DMS114 treated with DMSO at 0.1 percent for 48 hours (cell line): Measurements from ENCODE around the gene RGL2.
"Not testable (repeated sequence)": the region's sequence is repeated elsewhere in the genome, so short reads cannot be mapped to it uniquely, and the experiment has no call there.

Experiments
- DNase-seq: peaks from one replicate; lab custom pipeline; 2025; ENCODE audit not compliant: unreplicated experiment; lab: John Stamatoyannopoulos, UW

Gene RGL2, protein sequence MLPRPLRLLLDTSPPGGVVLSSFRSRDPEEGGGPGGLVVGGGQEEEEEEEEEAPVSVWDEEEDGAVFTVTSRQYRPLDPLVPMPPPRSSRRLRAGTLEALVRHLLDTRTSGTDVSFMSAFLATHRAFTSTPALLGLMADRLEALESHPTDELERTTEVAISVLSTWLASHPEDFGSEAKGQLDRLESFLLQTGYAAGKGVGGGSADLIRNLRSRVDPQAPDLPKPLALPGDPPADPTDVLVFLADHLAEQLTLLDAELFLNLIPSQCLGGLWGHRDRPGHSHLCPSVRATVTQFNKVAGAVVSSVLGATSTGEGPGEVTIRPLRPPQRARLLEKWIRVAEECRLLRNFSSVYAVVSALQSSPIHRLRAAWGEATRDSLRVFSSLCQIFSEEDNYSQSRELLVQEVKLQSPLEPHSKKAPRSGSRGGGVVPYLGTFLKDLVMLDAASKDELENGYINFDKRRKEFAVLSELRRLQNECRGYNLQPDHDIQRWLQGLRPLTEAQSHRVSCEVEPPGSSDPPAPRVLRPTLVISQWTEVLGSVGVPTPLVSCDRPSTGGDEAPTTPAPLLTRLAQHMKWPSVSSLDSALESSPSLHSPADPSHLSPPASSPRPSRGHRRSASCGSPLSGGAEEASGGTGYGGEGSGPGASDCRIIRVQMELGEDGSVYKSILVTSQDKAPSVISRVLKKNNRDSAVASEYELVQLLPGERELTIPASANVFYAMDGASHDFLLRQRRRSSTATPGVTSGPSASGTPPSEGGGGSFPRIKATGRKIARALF

DNA sequence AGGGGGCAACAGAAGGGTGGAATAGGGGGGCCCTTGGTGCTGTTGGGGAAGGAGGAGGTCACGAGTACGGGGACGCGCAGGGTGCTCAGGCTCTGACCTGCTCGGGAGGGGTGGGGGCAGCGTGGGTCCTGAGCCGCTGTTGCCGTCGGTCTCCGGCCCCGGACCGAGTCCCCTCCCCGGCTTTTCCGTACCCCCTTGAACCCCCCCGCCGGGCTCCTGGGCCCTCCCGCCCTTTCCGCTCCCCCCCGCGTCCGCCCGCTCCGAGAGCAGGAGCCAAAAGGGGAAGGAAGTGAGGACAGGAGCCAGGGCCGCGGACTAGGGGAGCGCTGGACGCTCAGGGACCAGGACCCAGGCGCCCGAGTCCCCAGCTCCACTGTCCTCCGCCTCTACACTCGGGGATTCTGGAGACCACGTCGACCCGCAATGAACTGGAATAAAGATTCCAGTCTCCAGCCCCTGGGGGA is at the start of gene RGL2:
TSS of gene RGL2 (minus strand) at position 170 of the 464 bp plus-strand sequence. CDS start 332 bp downstream, outside the sequence.
- no peak for DNase-seq

DNA sequence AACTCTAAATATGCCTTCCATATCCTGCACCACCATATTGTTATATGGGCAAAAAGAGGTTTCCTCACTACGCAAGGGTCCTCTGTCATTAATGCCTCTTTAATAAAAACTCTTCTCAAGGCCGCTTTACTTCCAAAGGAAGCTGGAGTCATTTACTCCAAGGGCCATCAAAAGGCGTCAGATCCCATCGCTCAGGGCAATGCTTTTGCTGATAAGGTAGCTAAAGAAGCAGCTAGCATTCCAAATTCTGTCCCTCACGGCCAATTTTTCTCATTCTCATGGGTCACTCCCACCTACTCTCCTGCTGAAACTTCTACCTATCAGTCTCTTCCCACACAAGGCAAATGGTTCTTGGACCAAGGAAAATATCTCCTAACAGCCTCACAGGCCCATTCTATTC is 49.1 kb upstream of the RGL2 start:
- no peak for DNase-seq

GRCh38 chr6:33346972-33347371 is 48.2 kb upstream of the RGL2 start:
- DNase-seq: not testable (repeated sequence)

DNA sequence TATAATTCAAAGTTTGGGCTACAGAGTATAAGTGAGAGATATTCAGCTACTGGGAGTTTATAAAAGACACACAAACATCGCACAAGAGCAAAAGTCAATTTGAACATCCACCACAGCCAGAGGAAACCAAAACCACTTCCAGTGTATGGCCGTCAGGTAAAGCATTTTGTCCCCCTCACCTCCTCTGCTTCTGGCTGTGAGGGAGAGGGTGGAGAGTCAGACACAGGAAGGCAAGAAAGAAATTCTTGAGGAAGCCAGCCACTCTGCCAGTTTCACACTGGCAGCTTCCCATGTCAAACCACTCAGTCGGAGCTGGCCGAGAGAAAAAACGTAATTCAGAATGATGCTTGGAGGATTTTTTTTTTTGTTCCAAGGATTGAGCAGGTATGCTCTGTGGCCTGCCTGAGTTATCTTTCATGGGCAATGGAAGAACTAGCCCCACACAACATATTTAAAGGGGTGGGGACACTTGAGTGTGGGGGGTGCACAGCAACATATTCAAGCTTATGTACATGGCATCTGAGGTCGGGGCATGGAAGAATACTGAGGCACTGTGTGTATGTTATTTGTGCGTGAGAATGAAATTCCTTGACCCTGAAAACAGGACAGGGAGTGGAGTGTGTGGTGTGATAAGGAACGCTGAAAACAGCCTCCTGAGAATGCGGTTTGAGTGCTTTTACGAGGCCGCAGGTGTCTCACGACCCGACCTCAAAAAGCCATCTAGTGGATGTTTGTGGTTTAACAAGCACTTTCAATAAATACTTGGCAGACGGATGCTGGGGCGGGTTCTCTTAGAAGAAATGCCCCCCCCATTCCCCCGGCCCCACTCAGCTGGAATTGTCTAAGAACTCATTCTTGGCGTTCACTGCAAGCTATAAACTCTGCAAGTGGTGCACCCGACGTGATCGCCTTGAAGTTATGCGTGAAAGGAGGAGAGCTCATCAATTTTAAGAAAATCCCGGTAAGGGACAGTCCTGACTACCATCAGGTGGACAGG is 46.3 kb upstream of the RGL2 start:
- DNase-seq: peak; percentile 61

- DNase-seq: no peak
Observed at GRCh38 chr6:33343953-33344611, 45.3 kb upstream of the RGL2 start.

GRCh38 chr6:33343606-33343952 is 44.8 kb upstream of the RGL2 start:
- not testable (repeated sequence) for DNase-seq

- DNase-seq: no peak
Observed at GRCh38 chr6:33339193-33339592, 40.5 kb upstream of the RGL2 start.

DNA sequence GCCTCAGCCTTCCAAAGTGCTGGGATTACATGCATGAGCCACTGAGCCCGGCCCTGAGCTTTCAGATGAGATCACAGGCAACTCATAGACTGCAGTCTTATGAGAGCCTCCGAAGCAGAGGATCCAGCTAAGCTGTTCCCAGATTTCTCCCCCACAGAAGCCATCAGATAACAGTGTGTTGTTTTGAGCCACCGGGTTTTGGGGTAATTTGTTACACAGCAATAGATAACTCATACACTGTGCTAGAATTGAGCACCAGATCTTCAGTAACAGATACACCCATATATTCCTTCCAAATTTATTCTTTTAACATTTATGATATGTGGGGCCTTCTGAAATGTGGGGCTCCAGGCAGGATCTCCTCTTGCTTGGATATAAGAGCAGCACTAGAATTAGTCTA is 37.8 kb upstream of the RGL2 start:
- DNase-seq: no peak

DNA sequence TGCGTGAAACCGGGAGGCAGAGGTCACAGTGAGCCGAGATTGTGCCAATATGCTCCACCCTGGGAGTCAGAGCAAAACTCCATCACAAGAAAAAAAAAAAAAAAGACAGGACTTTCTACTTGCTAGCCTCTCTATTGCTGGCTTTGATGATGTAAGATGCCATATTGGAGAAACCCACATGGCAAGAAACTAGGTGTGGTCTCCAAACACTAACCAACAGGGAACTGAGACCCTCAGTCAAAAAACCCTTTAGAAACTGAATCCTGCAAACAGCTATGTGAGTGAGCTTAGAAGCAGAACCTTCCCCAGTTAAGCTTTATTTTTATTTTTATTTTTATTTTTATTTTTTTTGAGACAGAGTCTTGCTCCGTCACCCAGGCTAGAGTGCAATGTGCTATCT is 37.2 kb upstream of the RGL2 start:
- DNase-seq: no peak

GRCh38 chr6:33333666-33334065 is 34.9 kb upstream of the RGL2 start:
- no peak for DNase-seq

DNA sequence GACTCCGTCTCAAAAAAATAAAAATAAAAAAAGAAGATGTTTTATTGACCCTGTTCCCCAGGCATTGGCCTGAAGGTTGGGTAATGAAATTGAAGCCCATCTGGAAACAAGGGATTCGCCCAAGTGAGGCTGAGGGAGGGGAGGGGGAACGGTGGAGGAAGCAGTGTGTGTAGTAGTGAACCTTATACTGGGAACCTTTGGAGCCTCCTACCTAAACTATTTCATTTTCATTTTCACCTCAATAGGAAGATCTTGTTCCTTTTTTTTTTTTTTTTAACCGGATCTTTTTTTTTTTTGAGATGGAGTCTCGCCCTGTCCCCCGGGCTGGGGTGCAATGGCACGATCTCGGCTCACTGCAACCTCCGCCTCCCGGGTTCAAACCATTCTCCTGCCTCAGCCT is 32.0 kb upstream of the RGL2 start:
- DNase-seq: no peak

DNA sequence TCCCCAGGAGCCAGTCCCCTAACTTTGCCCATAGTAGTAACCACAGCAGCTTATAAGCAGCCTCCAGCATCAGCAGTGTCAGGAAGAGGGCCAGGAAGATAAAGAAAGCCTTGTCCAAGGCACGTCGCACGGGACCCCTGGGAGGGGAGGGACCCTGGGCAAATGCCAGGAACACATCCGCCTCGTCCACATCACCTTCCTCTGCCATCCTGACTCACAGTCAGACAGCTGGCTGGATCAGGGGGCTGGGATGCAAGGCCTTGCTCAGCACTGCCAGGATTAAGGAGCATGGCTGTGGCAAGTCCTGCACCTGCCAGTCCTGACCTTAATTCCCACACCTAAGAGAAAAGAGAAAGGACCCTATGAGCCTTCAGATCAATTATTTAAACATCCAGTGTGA is 30.3 kb upstream of the RGL2 start:
- no peak for DNase-seq

- no peak for DNase-seq
Observed at GRCh38 chr6:33324125-33324524, 25.4 kb upstream of the RGL2 start.

GRCh38 chr6:33323623-33323948 is 24.8 kb upstream of the RGL2 start:
- no peak for DNase-seq

DNA sequence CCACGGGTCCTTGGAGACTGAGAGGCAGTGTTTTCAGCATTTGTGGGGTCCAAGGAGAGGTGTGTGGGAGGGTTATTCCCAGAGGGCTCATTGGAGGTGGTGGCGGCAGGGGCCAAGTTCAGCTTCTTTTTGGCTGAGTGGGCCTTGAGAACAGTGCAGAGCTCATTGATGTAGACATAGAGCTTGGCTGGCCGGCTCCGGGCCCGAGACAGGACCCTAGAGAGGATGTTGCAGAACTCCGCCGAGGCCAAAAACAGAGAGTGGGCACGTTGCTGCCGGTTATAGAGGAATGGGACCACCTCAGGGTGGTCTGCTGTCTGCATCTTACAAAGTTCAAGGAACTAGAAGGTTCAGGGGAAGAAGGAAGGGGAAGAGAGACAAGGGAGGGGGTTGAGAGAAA is 22.5 kb upstream of the RGL2 start:
- DNase-seq: no peak

DNA sequence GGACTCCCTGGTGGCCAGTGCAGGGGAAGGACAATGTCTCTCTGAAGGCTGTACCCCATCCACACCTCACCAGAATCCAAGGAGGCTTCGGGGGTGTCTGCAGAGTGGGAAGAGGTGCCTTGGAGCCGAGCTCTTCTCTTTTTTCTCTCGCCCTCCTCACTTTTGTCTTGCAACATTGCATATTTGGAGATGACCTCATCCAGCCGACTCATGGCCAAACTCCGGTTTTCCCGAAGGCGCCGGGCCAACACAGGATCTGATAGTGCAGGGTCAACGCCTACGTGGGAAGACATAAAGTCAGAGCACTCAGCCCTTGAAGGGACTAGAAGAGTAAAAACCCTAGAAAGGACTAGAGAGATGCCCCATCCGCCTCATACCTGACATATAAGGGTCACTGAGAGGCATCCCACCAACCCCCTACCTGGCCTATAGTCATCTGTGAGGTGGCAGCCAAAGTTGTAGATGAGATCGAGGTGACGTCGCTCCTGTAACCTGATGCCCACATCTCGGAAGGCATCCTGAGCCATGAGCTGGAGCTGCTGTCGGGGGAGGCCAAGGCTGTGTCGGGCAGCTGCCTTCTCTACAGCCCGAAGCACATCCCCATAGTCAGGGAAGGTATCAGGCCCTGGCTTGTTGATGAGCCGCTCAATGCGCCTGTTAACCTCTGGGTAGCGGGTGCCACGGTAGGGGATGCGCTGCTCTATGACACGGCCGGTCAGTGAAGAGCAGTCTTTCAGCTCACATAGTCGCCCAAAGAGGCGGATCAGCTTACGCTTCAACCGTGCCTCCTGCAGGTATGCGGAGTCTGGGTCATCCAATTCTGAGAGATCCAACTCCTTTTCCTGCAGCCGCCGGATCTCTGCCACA is 21.8 kb upstream of the RGL2 start:
- DNase-seq: no peak

DNA sequence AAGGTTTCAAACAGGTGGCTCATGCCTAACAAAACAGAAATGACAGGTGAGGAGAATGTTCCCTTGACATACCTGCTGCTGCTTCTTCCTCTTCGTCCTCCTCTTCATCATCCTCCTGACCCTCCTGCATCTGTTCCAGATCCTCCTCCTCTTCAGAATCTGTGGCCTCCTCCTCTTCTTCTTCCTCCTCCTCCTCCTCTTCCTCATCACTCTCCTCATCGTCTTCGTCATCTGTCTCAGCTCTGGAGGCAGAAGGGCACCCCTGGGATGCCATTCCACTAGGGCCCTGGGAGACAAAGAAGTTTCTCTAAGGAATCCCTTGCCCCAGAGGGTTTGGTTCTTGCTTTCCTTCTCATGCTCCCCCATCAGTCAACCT is 21.2 kb upstream of the RGL2 start:
- DNase-seq: no peak

- DNase-seq: no peak
Observed at GRCh38 chr6:33318426-33319073, 19.8 kb upstream of the RGL2 start.

GRCh38 chr6:33317669-33318425 is 19.1 kb upstream of the RGL2 start, which contains the start of gene ZBTB22:
TSS of gene ZBTB22 (minus strand) at chr6:33317744. CDS start at chr6:33316916, 828 bp downstream.
- peak; percentile 99 for DNase-seq
